NCI-H1694 (cell line): ENCODE measurements around the gene BCL2L1.
"Not testable (repeated sequence)": the region's sequence is repeated elsewhere in the genome, so short reads cannot be mapped to it uniquely, and the experiment has no call there.

ENCODE experiments used
- DNase-seq: peaks from one replicate; lab custom pipeline; 2025; lab: John Stamatoyannopoulos, UW

BCL2L1 gene

DNA sequence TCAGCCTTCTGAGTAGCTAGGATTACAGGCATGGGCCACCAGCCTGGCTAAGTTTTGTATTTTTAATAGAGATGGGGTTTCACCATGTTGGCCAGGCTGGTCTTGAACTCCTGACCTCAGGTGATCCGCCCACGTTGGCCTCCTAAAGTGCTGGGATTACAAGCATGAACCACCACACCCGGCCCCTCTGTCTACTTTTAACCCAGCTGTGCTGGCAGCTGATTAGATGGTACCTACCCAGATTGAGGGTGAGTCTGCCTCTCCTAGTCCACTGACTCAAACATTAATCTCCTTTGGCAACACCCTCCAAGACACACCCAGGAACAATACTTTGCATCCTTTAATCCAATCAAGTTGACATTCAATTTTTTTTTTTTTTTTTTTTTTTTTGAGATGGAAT lies 74.6 kb downstream of the BCL2L1 start:
- not testable (repeated sequence) for DNase-seq

DNA sequence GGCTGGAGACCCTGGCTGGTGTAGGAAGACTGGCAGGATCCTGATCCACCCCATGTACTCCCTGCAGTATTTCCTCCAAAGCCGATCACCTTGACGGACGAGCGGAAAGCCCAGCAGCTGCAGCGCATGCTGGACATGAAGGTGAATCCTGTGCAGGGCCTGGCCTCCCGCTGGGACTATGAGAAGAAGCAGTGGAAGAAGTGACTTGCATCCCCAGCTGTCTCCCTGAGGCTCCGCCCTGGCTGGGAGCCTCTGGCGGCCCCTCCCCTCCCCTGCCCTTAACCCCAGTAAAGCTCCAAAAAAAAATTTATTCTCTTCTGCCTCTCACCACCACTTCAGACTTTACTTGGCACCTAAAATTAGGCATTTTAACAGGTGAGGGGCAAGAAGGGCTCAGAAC lies 78.0 kb downstream of the BCL2L1 start:
- DNase-seq: no peak

DNA sequence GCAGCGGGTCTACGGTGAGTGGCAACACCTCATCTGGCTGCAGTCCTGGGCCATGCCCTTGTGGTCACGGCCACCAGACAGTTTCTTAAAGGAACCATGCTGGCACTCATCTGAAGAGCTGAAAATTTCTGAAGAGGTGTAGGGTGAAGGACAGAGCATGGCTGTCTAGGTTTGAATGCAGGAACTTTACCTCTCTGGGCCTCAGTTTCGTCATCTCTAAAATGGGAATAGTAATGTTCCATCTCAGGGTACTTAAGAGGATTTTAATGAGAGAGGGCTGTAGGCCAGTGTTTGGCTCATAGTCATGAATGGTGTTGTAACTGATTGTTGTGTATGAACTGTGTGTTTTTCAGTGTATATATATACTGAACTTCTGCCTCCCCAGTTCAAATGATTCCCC lies 79.1 kb downstream of the BCL2L1 start:
- no peak for DNase-seq

DNA sequence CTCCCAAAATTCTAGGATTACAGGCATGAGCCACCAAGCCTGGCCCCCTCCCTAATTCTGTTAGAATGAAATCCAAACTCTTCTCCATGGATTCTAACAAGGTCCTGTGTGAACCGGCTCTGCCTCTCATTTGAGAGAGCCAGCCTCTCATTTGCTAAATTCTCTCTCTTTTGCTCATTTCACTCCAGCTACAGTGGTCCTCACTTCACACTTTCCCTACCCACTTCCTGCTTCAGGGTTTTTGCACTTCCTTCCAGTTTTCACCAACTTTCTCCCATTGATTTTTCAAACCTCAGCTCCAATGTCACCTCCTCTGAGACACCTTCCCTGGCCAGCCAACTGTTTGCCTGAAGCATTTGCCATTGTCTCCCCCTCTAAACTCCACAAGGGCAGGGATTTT lies 79.8 kb downstream of the BCL2L1 start:
- DNase-seq: no peak

DNA sequence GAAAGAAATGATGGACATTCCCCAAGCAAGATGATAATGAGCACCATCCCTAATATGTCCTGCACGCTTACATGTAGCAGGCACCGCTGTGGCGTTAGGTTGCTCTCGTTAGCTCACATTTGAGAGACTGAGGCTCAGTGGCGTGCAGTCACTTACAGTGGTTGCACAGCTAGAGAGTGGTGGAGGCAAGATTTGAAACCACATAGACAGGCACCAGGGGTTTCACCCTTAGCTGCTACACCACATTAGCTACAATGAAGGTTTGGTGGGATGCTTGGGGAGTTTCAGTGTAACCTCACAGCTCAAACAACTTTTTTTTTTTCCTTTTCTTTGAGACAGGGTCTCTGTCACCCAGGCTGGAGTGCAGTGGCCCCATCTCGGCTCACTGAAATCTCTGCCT lies 81.3 kb downstream of the BCL2L1 start:
- no peak for DNase-seq

DNA sequence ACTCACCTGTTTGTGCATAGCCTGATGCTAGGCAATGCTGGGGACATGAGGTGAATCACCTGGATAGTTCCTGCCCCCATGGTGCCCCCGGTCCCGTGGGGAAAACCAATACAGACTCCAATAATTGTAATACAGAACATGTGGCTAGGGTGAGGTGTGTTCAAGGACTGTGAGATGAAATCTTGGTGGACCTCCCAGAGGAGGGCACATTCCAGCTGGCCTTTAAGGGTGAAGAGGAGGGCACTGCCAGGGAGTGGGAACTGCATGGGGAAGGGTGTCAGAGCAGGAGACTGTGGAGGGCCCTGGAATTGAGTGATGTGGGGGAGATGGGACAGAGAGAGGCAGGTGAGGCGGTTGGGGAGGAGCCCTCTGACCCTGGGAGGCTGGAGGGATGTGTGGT lies 82.4 kb downstream of the BCL2L1 start:
- DNase-seq: no peak

DNA sequence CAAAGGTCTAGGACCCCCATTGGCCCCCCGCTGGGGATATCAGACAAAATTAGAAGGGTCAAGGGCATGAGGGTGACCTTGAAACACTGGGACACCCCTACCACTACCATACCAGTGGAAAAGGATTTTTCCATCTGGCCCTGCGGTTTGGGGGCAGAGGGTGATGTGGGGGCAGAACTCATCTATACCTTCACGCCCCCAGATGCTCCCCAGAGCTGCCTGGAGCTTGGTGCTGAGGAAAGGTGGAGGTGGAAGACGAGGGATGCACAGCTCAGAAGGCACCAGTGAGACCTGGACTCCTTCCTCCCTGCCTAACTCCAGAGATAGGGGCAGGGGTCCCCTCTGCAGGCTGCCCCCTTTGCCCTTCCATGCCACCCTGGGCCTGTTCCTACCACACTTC lies 83.9 kb downstream of the BCL2L1 start:
- DNase-seq: no peak

DNA sequence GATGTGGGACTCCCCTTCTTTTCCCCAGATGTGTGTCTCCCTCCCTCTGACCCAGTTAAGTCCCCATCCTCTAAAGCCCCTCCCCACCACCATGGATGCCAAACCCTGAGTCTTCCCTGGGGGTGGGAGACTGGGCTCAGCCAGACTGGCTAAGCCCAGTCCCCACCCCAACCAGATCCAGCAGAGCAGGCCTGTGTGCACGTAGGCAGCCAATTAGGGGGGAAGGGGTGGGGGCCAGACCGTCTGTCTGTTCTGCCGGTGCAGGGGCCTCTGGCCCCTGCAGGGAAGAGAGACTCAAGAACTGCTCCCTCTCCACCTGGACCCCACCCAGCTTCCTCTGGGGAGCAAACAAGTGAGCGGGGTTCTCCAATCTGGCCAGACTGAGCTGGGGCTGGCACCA lies 84.4 kb downstream of the BCL2L1 start:
- peak; percentile 24 for DNase-seq

DNA sequence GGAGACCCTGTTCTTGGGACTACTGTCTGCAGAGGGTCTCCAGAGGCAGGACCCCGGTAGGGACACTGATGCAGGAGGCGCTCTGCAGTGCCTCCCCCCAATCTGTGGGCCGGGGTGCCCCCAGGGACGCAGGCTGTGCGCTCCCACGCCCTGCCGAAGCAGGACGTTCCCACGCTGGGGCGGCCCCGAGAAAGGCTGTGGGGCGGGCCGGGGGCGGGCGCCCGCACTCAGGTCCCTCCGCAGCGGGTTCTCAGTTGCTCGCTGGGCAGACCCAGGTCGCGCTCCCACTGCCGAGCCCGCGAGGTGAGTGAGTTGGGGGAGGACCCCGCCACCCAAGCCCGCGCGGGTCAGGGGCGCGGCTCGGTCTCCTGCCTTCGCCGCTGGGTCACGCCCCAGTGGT lies 85.0 kb downstream of the BCL2L1 start, which contains the start of gene COX4I2:
COX4I2 (plus strand) TSS at position 253 of the 400 bp plus-strand sequence. CDS start 1,106 bp downstream, outside the sequence.
- no peak for DNase-seq

DNA sequence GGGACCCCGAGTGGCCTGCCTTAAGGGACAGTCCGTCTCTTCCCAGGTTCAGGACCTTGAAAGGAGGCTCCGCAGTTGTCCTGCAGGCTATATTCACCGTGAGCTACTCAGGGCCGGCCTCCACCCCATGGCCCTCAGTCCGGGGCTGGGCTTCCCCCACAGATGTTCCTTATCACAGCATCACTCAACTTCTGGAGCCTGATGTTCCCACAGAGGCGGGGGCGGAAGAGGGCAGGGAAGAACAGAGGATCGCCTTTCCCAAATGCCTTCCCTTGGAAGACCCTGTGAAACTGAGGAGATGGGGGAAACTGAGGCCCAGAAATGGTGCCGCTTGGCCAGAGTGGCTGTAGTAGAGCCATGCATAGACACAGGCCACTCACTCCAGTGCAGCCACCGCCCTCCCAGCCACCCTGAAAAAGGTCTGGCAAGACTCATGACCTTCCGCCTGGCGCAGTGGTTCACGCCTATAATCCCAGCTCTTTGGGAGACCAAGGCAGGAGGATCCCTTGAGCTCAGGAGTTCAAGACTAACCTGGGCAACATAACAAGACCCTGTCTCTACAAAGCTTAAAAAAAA lies 89.2 kb downstream of the BCL2L1 start:
- DNase-seq: no peak

DNA sequence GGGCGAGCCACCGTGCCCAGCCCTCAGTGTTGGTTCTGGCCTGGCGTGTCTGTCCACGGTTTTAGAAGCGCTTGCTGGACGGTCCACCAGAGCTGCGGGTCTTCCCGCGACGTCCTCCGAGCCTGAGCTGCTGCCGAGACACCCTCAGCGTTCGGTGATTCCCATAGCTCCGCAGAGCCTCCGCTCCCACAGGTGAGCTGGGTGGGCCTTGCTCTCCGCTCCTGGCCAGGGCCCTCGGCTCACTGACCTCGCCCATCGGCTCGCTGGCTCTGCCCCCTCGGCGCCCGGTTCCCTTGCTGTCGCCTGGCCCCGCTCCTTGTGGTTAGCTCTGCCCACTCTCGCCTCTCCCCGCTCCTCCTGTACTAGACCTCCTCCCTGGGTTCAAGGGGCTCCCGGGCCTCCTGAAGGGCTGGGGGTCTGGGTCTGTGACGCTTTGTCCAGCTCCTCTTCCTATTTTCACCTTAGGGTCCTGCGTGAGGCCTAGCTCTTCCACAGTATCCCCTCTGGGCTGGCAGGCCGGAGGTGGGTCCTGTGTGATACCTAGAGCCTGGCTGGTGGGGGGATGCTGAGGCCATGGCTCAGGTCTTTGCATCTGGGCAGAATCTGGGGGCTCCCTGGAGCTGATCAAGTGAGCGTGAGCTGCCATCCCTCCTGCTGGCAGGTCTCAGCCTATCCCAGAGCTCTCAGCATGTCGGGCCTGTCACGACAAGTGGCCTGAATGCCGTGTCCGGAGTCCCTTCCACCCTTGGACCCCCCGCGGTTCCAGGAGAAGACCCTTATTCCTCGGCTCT lies 89.9 kb downstream of the BCL2L1 start:
- no peak for DNase-seq

DNA sequence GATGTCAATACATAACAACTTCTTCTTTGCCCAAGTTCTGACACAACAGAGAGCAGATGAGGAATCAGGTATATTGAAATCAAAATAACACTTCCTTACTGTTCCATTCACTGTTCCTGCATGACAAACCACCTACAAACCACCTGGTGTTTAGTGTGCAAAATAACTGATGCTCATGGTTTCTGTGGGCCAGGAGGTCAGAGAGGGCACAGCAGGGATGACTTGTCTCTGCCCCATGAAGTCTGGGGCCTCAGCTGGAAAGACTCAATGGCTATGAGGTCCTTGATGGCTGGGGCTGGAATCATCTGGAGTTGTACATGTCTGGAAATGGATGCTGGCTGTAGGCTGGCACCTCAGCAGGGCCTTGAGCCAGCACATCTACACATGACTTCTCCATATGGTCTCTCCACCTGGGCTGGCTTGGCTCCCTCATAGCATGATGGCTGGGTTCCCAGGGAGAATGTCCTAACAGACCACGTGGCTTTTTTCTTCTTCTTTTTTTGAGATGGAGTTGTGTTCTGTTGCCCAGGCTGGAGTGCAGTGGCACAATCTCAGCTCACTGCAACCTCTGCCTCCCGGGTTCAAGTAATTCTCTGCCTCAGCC lies 92.4 kb downstream of the BCL2L1 start:
- peak; percentile 92 for DNase-seq

DNA sequence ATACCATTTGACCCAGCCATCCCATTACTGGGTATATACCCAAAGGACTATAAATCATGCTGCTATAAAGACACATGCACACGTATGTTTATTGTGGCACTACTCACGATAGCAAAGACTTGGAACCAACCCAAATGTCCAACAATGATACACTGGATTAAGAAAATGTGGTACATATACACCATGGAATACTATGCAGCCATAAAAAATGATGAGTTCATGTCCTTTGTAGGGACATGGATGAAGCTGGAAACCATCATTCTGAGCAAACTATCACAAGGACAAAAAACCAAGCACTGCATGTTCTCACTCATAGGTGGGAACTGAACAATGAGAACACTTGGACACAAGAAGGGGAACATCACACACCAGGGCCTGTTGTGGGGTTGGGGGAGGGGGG lies 94.6 kb downstream of the BCL2L1 start:
- not testable (repeated sequence) for DNase-seq

DNA sequence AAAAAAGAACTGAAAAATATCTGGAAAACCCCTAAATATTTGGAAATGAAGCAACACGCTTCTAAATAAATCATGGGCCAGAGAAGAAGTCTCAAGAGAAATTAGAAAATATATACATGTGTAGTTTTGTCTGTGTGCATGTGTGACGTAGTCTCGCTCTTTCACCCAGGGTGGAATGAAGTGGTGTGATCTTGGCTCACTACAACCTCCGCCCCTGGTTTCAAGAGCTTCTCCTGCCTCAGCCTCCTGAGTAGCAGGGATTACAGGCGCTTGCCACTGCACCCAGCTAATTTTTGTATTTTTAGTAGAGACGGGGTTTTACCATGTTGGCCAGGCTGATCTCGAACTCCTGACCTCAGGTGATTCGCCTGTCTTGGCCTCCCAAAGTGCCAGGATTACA lies 96.1 kb downstream of the BCL2L1 start:
- not testable (repeated sequence) for DNase-seq

DNA sequence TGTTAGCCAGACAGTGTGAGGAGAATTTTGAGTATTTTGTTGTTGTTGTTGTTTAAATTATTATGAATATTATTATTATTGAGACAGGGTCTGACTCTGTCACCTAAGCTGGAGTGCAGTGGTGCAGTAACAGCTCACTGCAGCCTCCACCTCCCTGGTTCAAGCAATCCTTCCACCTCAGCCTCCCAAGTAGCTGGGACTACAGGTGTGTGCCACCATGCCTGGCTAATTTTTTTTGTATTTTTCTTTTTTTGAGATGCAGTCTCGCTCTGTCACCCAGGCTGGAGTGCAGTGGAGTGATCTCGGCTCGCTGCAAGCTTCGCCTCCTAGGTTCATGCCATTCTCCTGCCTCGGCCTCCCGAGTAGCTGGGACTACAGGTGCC lies 99.6 kb downstream of the BCL2L1 start:
- not testable (repeated sequence) for DNase-seq

DNA sequence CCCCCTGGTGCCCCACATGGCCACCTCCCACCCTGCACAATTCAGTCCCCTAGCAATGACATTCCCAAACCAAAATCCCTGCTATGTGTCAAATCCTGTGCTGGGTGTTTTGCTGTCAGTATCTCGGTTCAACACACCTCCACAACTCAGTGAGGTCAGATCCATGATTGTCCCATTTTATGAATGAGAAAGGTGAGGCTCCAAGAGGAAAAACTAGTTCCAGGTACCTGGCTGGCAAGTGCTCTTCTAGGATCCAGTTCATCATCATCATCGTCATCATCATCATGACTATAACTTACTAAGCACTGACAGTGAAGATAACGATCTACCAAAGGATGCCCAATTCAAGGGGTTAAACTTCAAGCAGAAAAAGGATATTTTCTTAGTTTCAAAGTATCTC lies 102.4 kb downstream of the BCL2L1 start:
- no peak for DNase-seq

DNA sequence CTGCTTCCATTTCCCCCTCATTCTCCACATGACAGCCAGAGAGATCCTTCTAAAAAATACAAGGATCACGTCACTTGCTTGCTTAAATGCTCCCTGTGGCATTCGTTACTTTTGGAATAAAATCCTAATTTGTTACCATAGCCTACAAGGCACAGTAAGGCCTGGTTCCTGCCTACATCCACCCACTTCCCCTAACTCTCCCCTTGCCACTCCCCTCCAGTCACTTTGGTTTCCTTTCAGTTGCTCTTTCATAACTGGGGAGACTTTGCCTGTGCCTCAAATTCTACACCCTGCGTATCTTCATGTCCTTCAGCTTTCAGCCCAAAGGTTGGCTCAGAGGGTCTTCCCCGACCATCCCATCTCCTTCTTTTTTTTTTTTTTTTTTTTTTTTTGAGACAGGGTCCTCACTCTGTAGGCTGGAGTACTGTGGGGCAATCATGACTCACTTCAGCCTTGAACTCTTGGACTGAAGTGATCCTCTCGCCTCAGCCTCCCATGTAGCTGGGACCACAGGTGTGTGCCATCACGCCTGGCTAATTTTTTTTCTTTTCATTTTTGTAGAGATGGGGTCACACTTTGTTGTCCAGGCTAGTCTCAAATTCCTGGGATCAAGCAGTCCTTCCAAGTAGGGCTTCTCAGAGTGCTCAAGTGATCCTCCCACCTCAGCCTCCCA lies 105.1 kb downstream of the BCL2L1 start:
- no peak for DNase-seq

DNA sequence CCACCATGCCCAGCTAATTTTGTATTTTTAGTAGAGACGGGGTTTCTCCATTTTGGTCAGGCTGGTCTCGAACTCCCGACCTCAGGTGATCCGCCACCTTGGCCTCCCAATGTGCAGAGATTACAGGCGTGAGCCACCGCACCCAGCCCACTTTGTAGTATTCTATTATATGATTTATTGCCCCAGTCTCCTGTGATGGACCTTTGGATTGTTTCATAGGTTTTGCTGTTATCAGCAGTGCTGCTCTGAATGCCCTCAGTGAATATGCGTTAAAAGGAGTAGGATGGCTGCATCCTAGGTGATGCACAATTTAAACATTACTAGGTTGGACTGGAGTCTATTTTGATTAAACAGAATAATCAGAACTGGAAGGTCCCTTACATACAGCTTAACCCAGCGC lies 107.3 kb downstream of the BCL2L1 start:
- no peak for DNase-seq
